HG03095 (cell line): Measurements from ENCODE around the gene ATP6V1G2.
"Not testable (repeated sequence)": the region's sequence is repeated elsewhere in the genome, so short reads cannot be mapped to it uniquely, and the experiment has no call there.

Experiments used
- ATAC-seq: cut with Tn5 transposase; IDR thresholded peaks from one replicate; pipeline ENCODE4 v1.9.1; 2021; ENCODE audit warnings: moderate library complexity; ENCODE audit not compliant: unreplicated experiment

The ATP6V1G2 gene

DNA sequence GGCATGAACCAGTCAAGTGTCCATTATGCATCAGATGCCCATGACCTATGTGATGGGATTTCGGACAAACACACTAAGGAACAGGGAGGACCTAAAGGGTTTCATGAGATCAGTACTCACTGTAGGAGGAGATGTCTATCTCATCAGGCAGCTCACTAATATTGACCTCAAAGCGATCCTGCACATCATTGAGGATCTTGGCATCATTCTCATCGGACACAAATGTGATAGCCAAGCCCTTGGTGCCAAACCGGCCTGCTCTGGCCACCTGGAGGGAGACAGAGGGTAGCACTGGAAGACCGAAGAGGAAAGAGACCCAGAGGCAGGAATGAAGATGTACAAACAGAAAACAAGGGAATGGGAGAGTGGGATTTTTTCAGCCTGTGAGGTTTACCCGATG, 15.7 kb downstream of the ATP6V1G2 start:
- no peak for ATAC-seq

DNA sequence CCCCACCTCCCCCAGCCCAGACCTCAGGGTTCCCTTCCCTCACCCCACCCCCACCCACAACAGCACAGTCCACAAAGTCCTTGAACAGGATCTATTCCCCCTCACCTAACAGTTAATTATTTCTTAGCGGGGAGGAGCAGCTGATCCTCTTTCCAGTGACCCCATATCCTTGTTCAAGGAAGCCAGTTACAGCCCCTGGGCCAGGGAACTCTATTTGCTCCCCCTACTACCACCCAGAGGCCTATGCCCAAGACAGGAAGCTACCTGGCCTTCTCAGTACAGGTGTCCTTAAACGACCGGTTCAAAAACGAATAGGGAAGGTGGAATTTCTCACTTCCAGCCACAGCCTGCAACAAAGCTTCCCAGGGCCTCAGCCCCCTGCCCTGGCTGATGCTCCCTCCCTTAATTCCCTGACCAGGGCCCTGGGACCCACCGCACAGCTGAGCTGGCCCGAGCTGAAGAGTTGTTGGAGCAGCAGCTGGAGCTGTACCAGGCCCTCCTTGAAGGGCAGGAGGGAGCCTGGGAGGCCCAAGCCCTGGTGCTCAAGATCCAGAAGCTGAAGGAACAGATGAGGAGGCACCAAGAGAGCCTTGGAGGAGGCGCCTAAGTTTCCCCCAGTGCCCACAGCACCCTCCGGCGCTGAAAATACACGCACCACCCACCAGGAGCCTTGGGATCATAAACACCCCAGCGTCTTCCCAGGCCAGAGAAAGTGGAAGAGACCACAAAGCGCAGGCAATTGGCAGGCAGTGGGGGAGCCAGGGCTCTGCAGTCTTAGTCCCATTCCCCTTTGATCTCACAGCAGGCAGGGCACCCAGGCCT, 16.9 kb downstream of the ATP6V1G2 start:
- ATAC-seq = no peak

DNA sequence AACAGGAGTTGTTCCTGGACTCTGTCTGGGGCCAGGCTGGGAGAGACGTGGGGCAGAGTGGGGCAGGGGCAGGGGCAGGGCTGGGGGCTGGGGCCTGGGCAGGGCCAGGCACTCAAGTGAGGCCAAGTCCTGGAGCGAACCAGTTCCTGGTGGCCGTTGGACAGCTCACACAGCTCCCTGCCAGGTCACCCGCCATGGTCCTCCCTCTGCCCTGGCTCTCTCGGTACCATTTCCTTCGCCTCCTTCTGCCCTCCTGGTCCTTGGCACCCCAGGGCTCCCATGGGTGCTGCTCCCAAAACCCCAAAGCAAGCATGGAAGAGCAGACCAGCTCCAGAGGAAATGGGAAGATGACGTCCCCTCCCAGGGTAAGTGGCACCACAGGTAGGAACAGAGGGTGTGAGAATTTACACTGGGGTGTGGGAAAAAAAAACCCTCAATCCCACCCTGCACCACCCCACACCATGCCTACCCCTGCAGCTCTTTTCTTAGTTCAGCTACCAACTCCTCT, 17.5 kb downstream of the ATP6V1G2 start, which contains the start of gene MCCD1:
Gene MCCD1, plus strand, starts transcription at position 142 of the 508 bp plus-strand sequence. Its CDS starts 53 bp downstream, at position 195.
- ATAC-seq = no peak

DNA sequence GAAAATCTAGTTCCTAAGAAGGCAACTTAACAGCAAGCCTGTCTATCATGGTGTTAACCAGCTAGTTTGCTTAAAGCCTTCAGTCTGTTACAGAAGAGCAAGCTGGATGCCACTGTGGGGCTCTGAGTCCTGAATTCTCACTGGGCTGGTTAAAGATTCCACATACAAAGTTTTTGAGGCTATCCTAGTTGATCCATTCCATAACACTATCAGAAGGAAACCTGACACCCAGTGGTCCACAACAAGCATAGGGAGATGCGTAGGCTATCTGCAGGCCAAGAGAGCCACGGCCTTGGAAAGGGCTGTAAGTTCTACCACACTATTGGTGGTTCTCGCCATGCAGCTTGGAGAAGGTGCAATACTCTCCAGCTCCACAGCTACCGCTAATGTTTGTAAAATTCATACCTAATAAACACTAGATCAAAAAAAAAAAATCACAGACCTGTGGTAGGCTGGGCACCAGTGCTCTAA, 18.1 kb downstream of the ATP6V1G2 start:
- ATAC-seq = no peak

DNA sequence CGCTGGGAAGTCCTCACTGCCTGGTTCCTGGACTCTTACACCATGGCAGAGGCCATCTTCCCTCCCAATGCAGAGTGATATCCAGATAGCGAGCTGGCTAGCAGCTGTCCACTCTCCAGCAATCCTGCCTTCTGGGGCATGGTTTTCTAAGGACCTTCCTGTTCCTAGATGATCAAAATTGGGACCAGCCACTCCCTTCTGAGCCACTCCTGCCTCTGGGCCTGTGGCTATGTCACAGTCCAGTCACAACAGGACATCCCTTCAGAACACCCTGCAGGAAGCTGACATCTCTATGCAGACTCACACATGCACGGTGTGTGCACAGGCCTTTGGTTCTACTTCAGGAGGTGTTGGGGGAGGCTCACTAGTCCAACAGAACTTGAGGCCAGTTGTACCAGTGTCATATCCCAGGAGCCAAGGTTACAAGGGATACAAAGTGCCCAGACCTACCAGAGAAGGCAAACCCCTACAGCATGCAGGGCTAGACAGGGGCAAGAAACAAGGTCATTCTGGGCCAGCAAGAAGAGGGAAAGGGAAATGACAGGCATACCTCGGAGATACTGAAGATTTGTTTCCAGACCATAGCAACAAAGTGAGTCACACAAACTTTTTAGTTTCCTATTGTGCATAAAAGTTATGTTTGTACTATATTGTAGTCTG, 20.3 kb downstream of the ATP6V1G2 start:
- no peak for ATAC-seq

DNA sequence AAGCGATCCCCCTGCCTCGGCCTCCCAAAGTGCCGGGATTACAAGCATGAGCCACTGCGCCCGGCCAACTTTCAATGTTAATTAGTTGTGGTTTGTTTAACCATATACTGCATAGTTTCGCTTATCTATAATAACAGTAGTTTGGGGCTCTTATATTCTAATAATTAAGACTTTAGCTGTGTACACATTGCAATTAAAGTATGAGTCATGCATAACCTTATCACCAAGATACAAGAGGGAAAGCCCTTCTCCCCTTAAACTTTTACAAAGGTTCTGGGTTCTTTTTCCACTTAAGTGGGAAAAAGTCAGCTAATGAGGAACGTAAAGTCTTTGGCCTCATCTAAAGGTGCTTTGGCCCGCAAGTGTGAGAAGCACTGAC, 20.9 kb downstream of the ATP6V1G2 start:
- no peak for ATAC-seq

DNA sequence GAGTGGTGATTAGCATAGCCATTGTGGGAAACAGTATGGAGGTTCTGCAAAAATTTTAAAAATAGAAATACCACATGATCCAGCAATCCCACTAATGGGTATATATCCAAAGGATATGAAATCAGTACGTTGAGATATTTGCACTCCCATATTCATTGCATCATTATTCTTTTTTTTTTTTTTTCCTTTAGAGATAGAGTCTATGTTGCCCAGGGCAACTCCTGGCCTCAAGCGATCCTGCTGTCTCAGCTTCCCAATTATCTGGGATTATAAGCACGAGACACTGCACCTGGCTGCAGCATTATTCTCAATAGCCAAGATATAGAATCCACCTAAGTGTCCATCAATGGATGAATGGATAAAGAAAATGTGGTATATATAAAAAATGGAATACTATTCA, 24.6 kb downstream of the ATP6V1G2 start:
- ATAC-seq = no peak

DNA sequence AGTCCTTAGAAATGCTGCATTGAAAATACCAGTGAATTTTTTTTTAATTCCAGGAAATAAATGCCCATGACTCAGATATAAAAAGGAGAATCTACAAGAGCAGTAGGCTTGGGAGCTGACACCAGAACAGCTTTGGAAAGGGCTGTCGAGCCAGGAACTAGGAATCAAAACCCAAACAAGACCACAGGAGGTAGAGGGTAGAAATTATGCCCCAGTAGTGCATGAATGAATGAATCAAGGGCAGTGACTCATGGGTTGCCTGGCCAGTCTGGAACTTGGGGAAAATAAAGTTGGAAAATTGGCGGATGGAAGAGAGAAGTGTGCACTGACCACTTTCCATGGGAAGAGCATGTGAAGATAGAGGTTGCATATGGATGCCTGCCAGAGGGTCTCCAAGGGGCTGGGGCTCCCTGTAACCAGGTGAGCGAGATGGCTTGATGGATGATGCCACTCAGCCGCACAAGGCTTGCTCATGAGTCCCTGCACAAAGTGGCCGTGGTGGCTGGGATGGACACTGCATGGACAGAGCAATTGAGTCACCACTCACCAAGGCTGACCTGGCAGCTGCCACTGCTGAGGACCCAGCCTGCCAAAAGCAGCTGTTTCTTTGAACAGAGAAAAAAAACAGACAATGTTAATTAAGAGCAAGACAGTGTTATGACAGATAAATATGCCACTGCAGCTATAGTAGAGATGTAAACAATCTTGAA, 32.8 kb downstream of the ATP6V1G2 start:
- no peak for ATAC-seq

DNA sequence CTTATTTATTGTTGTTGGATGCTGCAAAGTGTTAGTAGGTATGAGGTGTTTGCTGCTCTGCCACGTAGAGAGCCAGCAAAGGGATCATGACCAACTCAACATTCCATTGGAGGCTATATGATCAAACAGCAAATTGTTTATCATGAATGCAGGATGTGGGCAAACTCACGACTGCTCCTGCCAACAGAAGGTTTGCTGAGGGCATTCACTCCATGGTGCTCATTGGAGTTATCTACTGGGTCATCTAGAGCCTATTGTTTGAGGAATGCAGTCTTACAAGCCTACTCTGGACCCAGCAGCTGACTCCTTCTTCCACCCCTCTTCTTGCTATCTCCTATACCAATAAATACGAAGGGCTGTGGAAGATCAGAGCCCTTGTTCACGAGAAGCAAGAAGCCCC, 36.4 kb downstream of the ATP6V1G2 start:
- no peak for ATAC-seq

DNA sequence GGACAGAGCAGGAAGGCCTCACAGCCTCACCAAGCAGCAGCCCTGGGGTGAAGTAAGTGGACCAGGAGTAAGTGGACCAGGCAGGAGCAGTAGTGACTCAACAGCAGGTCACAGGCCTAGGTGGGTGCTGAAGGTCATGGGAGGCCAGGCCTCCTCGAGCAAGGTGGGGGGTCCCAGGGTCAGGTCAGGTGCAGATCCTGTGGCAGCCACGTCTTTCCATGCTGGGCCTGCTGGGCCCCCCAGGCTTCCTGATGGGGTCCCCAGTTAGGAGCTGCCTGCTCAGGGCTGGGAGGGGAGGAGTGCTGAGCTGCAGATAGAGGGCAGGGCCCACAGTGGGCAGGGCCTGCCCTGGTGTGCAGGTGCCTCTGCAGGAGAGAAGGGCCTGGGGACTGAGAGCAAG, 37.4 kb downstream of the ATP6V1G2 start:
- ATAC-seq = not testable (repeated sequence)

DNA sequence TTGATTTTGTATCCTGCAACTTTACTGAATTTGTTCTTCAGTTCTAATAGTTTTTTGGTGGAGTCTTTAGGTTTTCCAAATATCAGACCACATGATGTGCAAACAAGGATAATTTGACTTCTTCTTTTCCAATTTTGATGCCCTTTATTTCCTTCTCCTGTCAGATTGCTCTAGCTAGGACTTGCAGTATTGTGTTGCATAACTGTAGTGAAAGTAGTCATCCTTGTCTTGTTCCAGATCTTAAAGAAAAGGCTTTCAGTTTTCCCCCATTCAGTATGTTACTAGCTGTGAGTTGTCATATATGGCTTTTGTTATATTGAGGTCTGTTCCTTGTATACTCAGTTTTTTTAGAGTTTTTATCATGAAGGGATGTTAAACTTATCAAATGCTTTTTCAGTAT, 43.8 kb downstream of the ATP6V1G2 start:
- no peak for ATAC-seq

DNA sequence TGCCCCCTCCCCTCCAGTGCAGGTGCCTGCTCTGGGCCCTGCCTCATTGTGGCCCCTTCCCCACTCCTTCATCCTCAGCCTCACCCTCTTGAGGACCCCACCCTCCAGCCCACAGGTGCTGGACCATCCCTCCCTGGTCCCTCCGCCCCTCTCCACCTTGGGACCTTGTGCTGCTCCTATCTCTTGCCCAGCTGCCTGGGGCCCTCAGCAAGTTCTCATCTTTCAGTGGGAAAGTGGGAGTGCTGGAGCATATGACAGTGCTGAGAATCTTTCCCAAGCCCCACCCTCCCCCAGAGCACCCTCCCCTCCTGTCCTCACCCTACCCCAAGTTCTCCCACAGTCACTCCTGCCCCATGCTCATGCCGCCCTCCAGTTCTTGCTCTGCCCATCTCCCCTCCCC, 46.8 kb downstream of the ATP6V1G2 start:
- ATAC-seq = not testable (repeated sequence)

DNA sequence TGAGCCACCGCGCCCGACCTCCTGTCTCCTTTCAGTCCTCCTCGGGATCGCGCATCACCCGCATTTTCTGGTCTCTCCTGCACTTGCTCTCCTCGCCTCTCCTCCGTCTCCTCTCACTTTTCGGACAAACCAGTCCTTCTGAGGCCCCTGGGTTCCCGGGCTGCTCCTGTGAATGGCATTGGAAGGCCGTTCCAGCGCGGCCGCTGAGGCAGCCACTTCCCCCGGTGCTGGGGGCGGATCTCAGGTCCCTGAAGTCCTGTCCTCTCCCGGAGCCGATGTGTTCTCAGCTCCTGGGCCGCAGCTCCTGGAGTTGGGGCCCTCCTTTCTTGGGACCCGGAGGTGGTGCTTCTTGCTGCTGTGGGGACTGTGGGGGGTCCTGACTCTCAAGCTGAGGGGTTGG, 47.7 kb downstream of the ATP6V1G2 start:
- no peak for ATAC-seq

DNA sequence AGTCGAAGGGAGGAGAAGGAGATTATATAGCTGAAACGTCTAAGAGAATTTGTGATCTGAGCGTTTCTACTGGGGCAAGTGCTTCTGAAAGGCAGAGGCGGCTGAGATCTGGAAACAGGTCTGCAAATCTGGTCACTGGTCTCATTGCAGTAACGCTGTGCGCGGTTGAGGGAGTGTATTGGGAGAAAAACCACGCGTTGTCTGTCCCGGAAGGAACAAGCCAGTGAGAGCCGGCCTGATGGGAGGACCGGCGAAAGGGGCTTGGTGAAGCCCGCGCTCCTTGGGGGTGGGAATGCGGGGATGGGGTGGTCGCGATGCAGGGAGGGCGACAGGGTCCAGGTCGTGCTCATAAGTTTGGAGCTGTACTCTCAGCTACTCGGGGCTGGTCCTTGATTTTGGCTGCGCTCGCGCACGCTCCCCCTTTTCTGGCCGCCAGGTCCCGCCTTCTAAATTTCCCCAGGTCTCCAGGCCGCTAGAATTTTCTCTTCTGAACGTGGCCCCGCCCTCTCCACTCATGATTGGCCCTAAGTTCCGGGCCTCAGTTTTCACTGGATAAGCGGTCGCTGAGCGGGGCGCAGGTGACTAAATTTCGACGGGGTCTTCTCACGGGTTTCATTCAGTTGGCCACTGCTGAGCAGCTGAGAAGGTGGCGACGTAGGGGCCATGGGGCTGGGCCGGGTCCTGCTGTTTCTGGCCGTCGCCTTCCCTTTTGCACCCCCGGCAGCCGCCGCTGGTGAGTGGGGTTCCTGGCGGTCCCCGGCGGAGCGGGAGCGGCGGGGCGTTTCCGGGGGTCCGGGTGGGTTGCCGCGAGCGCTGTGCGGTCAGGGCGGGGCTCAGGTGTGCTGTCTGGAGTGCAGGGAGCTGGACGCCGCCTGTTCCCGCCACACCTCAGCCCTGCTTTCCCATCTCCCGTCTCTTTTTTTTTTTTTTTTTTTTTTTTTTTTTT, 48.6 kb downstream of the ATP6V1G2 start, which contains the start of gene MICB:
Gene MICB, plus strand, starts transcription at position 615 of the 946 bp plus-strand sequence. Its CDS starts 49 bp downstream, at position 664.
- peak; percentile 42 for ATAC-seq

DNA sequence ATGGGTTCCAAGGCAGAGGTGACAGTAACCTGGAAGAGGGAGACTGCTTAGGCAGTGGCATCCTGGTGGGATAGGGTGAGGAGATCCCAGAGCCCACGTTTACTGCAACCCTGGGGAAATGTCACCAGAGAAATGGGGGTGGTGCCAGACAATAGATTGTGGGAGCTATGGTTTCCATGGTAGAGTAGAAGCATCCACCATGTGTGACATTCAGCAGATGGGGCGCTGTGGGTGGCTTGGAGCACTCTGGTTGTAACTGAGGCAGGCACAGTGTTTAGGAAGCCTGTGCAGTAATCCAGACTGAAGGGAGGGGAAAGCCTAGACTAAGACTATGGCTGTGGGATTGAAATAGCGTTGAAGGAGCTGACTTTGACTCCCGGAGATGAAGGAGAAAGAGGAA, 49.6 kb downstream of the ATP6V1G2 start:
- ATAC-seq = not testable (repeated sequence)

DNA sequence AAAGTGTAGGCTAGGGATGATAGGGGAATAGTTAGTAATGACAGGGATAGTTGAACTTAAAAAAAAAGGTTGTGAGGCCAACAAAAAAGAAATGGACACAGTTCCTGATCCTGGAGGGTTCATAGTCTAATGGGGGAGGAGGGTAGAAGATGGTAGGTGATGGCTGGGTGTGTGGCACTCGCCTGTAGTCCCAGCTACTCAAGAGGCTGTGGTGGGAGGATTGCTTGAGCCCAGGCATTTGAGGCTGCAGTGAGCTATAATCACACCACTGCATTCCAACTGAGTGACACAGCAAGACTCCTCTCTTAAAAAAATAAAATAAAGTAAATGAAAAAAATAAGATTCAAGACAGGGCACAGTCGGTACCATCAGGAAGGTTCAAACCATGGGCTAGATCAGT, 50.8 kb downstream of the ATP6V1G2 start:
- no peak for ATAC-seq
